Smooth muscle cell (in vitro differentiated cells): ENCODE data around the gene QPCT. TPM values are rescaled to one million over a fixed set of nuclear protein-coding genes. Genes with fewer than 3 reads are reported as not detected.

Experiments used
- DNase-seq: peaks from one replicate; lab custom pipeline; 2025; ENCODE audit not compliant: unreplicated experiment; lab: John Stamatoyannopoulos, UW
- H2AFZ ChIP-seq: fragments of 200-600 bp; sonication (generic); 2 replicates; pipeline ENCODE4 v1.6.0; 2016; ENCODE audit warnings: antibody characterized with exemption, low read depth, mild to moderate bottlenecking
- H3F3A ChIP-seq: fragments of 200-600 bp; sonication (generic); 2 replicates; pipeline ENCODE4 v1.6.0; 2017; ENCODE audit warnings: antibody characterized with exemption, low read depth
- H3K27ac ChIP-seq: fragments of 200-600 bp; sonication (generic); 2 replicates; pipeline ENCODE4 v1.5.1; 2016; ENCODE audit warnings: low read depth, mild to moderate bottlenecking
- H3K27me3 ChIP-seq: fragments of 200-600 bp; sonication (generic); 2 replicates; pipeline ENCODE4 v1.6.1; 2016; ENCODE audit warnings: low read depth, mild to moderate bottlenecking
- H3K36me3 ChIP-seq: fragments of 200-600 bp; sonication (generic); 2 replicates; pipeline ENCODE4 v1.5.1; 2016; ENCODE audit warnings: low read depth
- H3K4me1 ChIP-seq: fragments of 200-600 bp; sonication (generic); 2 replicates; pipeline ENCODE4 v1.5.1; 2016; ENCODE audit warnings: low read depth
- H3K4me2 ChIP-seq: fragments of 200-600 bp; sonication (generic); 2 replicates; pipeline ENCODE4 v1.6.0; 2016; ENCODE audit warnings: mild to moderate bottlenecking
- H3K4me3 ChIP-seq: fragments of 200-600 bp; sonication (generic); 2 replicates; pipeline ENCODE4 v1.5.1; 2016; ENCODE audit warnings: mild to moderate bottlenecking
- H3K79me2 ChIP-seq: fragments of 200-600 bp; sonication (generic); 2 replicates; pipeline ENCODE4 v1.6.0; 2016; ENCODE audit warnings: low read depth, mild to moderate bottlenecking
- H3K9ac ChIP-seq: fragments of 200-600 bp; sonication (generic); 2 replicates; pipeline ENCODE4 v1.6.0; 2016; ENCODE audit warnings: low read depth
- H3K9me3 ChIP-seq: fragments of 200-600 bp; sonication (generic); replicated peaks from 2 replicates; pipeline ENCODE4 v1.5.1; 2016; ENCODE audit warnings: low read depth
- H4K20me1 ChIP-seq: fragments of 200-600 bp; sonication (generic); 2 replicates; pipeline ENCODE4 v1.6.0; 2016; ENCODE audit warnings: low read depth
- CTCF ChIP-seq: fragments of 200-600 bp; sonication (generic); IDR thresholded peaks from 2 replicates; pipeline ENCODE4 v1.5.1; 2017; ENCODE audit warnings: borderline replicate concordance, mild to moderate bottlenecking, antibody characterized with exemption; ENCODE audit not compliant: insufficient read depth, poor library complexity, severe bottlenecking
- WGBS: methylation state at CpG from one replicate; pipeline ENCODE4 v1.1.7; 2016; ENCODE audit warnings: low lambda C conversion rate; 5-methylcytosine and 5-hydroxymethylcytosine counted together
- polyA plus RNA-seq: library from polyadenylated mRNA; unstranded; fragments of >200 nt; fragmentation: Nextera tagmentation; extraction: Ambion mirVana; gene quantifications from 2 replicates; pipeline ENCODE4 v1.2.1, GENCODE V29; 2016
- total RNA-seq: library from RNA; depleted of rRNA; stranded (reverse); fragments of >200 nt; gene quantifications from 2 replicates; pipeline ENCODE4 v1.2.3, GENCODE V29; 2014

The QPCT gene
- total and polyA plus RNA-seq, 2 experiments from 2014 or later: 0.58 to 2.0 TPM

GRCh38 chr2:37323781-37324535, 20.5 kb upstream of the QPCT start:
- peak overlapping the region; percentile 67 for H2AFZ ChIP-seq
- DNase-seq: no peak
- peaks cover 49% of the 10 kb centered on the region for H4K20me1 ChIP-seq
- peaks cover 24% of the 10 kb centered on the region for H3K4me1 ChIP-seq
- peak overlapping the region; percentile 60 for H3K27ac ChIP-seq
- H3K27me3 ChIP-seq: no peaks in the 10 kb centered on the region
- H3K79me2 ChIP-seq: peaks cover 53% of the 10 kb centered on the region
- 1% methylated on average over 39 of the region's 61 CpGs for WGBS
- H3K4me3 ChIP-seq: peak overlapping the region; percentile 68
- peak overlapping the region; percentile 95 for H3K4me2 ChIP-seq
- no peaks in the 10 kb centered on the region for H3K9me3 ChIP-seq
- H3K9ac ChIP-seq: peak overlapping the region; percentile 74
- H3K36me3 ChIP-seq: no peaks in the 10 kb centered on the region
- H3F3A ChIP-seq: peaks cover 14% of the 10 kb centered on the region
- TF ChIP-seq CTCF: no peak

DNA sequence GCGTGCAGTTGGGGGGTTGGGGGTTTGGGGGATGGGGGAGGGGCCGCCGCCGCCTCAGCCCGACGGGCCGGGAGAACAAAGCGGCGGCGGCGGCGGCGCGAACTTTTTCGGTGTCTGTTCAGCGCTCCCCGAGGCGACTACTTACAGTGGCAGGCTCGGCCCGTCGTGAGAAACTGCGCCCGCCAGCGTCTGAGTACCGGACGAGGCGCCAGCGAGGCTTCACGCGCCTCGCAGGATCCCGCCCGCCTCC, 20.0 kb upstream of the QPCT start:
- TF ChIP-seq CTCF: no peak
- Histone ChIP-seq H3K27me3 (no peaks in the 10 kb centered on the region), H3K79me2 (peaks cover 48% of the 10 kb centered on the region), H4K20me1 (peaks cover 44% of the 10 kb centered on the region), H2AFZ (peak overlapping the region; percentile 67), H3K36me3 (no peaks in the 10 kb centered on the region), H3F3A (peaks cover 9% of the 10 kb centered on the region), H3K27ac (peak overlapping the region; percentile 60), H3K4me3 (peak overlapping the region; percentile 68), H3K9me3 (no peaks in the 10 kb centered on the region), H3K9ac (peak overlapping the region; percentile 74), H3K4me2 (peak overlapping the region; percentile 95), H3K4me1 (peaks cover 19% of the 10 kb centered on the region)
- peak; percentile 78 for DNase-seq
- 0% methylated on average over 15 of the region's 33 CpGs for WGBS

DNA sequence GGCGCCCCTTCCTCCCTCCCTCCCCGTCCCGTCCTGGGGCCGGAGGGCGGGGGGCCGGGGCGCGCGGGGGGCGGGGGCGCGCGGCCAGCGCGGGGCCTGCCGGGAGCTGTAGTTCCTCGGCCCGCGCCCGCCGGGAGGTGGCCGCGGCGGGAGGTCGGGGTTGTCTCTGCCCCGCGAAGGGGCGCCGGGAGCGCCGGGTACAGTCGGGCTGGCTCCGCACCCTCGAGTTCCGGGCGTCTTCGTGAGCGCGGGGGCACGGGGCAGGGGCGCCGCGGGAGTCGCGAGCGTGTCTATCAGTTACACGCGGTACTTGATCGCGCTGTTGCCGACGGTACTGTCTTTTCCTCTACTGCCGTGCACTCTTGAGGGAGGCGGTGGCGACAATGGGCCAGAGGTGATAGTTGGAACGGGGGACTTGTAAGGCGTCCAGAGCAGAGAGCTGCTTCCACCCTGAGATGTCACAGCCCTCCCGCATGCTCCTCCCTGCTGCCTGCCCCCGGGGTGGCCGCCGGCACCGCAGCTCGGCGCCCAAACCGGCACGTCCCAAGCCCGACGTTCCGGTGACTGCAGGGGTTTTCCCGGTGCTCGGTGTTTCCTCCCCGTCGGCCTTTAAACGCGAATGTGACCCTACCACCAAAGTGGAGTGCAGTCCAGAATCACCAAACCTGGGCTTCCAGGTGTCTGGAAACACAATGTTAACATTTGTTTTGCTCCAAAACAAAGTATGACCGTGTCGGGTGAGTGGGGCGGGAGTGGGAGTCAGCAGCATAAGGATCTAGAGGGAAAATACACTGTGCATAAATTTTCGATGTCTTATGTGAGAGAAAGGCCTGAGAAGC, 19.4 kb upstream of the QPCT start, which contains the start of gene PRKD3:
Gene PRKD3, minus strand, starts transcription at position 48 of the 839 bp plus-strand sequence. CDS start 8,309 bp downstream, outside the sequence.
- 5% methylated on average over 48 of the region's 79 CpGs for WGBS

More for the DNA sequence above, 19.4 kb upstream of the QPCT start, which contains the start of gene PRKD3:
- Histone ChIP-seq H3K27me3 (no peaks in the 10 kb centered on the region), H3K9ac (peak within 1 kb of the TSS; percentile 74), H3K4me1 (peaks cover 18% of the 10 kb centered on the region), H3K4me2 (peak within 1 kb of the TSS; percentile 95), H3K79me2 (peaks cover 43% of the 10 kb centered on the region), H3K36me3 (no peaks in the 10 kb centered on the region), H4K20me1 (peaks cover 39% of the 10 kb centered on the region), H3K27ac (peak within 1 kb of the TSS; percentile 81), H3K9me3 (no peaks in the 10 kb centered on the region), H3F3A (peaks cover 8% of the 10 kb centered on the region), H3K4me3 (peak within 1 kb of the TSS; percentile 68), H2AFZ (peak within 1 kb of the TSS; percentile 98)
- TF ChIP-seq CTCF: no peak
- DNase-seq: peak; percentile 78
